Suppressor macrophage treated with lipopolysaccharide for 4 hours (primary cell): ENCODE data around the gene AVEN.
"Not testable (repeated sequence)": the region's sequence is repeated elsewhere in the genome, so short reads cannot be mapped to it uniquely, and the experiment has no call there.

Experiments used
- DNase-seq: peaks from one replicate; pipeline ENCODE4 v3.0.0-alpha.2; 2020

AVEN gene

DNA sequence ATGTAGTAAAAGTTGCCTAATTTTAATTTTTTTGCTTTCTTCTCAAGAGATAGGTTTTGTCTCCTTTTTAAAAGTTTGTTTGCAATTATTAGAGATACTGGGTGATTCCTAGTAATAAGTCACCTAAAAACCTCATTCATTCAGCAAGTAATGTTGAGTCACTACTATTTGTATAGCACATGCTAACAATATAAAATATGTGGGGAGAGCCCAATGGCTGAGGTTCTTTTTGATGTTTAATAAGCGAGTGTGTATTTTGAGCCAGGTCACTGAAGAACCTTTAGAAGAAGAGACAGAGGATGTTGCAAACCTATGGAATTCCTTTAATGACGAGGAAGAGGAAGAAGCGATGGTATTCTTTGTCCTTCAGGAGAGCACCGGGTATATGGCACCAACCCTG is 194.4 kb downstream of the AVEN start:
- DNase-seq: no peak

DNA sequence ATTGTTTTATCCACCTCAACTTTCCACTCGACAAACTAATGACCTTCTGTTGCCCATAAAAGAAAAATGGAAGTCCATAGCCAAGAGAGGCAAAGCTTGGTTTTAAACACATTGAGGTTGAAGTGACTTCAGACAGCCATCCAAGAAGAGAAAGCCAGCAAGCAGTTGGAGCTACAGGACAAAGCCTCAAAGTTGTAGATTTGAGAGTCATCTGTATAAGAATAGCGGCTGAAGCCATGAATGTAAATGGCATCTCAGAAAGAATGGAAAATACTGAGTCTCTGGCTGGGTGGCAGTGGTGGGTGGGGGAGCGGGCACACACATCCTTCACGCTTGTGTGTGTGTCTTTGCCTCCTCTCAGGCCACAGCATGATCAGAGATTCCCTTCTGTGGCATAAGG is 194.8 kb downstream of the AVEN start:
- no peak for DNase-seq

DNA sequence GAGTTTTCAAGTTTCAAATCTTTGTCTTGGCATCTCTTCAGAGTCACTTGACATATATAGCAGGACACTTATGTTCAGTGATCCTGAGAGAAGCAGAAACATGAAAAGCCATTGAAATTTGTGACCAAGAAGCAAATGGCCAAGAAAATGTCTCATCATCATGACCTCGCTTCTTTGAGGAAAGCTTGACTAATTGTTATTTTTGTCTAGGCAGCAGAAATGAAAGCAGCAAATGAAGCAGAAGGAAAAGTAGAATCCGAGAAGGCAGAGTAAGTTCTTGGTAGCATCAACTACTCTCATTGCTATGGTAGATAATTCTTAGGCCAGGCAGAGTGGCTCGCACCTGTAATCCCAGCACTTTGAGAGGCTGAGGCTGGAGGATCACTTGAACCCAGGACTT is 198.4 kb downstream of the AVEN start:
- no peak for DNase-seq

DNA sequence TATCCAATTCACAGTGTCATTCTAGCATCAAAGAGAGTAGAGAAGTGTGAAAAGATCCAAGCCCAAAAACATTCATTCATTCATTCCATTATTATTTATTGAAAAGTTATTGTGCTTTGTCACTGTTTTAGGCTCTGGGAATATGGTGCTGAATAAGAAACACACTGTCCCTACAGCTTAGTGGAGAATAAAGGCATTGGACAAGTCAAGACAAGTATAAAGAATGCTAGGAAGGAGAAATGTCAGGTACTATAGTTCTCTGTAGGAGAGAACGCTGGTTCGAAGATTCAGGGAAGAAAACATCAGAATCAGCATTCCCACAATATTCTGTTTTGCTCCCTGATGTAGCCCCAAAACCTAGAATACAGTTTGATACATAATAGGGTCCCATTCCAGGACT is 199.5 kb downstream of the AVEN start:
- DNase-seq: no peak

DNA sequence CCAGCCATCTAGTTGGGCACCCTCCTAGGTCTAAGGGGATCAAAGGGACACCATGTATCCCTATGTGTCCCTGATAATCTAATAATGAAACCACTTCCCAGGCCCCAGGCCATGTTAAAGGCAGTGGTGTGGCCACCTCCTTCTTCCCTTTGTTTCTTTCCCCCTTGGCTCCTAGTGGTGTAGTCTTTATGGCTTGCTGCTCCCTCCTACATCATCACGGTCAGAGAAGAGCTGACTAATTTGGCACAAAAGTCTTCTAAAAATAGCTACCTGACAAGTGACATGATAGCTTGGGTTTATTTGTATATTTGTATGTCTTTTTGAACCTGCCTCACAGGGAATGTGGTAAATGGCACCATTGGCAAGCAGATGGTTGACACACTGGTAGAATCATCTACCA is 201.7 kb downstream of the AVEN start:
- no peak for DNase-seq

DNA sequence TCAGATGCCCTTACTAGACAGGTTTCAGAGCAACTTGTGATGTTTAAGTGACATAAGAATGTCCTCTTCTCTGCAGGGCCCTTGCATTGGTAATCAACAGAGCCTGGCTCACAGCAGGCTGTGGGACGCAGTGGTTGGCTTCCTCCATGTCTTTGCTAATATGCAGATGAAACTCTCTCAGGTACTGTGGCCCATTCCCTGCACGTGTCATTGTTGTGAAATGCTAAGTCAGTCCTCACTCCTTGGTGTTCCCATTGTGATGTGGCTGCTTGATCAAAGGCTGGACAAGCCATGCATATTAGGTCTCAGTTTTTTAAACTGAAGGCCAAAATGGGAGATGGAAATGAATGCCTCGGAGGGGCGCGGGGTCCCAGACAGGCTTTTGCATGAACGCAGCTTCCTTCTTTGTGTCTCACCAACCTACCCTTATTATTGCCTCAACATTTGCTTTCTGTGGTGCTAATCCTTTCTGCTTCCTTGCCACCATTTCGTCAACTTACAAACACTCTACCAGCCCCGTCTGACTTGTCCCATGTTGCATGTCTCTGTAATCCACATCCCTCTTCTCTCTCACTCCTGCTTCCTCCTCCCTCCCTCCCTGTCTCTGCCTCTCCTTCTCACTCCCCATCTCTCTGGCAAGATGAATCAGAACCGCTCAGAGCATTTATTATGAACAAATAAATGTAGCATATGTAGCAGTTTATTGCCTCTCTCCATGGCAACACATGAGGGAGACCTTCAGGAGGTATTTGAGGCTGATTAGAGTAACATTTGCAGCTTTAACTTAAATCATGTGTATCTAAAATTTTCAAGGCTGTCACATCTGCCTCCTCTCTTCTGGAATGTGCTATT is 203.9 kb downstream of the AVEN start:
- DNase-seq: no peak

DNA sequence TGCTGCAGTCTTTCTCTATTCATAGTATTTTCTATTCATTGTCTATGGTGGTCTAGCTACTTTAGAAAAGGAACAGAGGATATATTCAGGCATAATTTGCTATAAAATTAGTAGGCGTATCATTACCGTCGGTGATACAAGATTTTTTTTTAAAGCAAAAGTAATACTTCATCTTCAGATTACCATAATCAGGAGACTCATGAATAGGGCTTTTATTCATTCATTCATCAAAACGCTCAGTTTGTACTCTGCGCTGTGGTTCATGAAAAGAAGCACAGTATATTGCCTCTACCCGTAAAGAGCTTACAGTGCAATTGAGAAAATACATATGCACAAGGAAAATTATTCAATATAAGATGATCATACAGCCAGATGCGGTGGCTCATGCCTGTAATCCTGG is 207.4 kb downstream of the AVEN start:
- no peak for DNase-seq

DNA sequence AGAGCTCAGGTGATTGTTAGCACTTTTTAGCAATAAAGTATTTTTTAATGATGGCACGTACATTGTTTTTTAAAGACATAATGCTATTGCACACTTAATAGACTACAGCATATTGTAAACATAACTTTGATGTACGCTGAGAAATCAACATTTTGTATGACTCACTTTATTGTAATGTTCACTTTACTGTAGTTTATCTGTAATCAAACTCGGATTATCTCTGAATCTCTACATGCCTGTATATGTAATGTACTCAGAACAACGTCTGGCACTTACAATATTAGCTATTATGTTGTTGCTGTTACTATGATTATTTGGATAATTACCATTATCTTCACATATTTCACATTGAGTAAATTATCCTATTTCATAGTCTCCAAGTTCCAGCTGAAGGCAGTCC is 208.7 kb downstream of the AVEN start:
- DNase-seq: no peak

DNA sequence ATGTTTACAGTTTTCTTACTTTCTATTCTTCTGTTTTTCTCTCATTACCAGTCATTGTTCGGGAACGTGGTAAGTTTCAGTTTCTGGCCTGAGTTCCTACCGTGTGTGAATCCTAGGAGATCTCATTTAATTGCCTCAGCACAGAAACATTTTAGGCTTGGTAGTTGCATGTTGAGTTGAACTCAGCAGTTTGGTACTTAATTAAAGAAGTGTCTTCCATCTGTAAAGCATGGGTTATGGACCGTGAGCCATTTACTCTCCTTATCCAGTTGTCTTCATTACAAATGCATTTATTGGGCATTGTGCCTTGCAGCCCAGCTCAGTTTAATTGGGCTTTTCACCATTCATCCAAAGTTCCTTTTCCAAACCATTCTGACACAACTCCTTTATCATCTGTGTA is 212.8 kb downstream of the AVEN start:
- no peak for DNase-seq

DNA sequence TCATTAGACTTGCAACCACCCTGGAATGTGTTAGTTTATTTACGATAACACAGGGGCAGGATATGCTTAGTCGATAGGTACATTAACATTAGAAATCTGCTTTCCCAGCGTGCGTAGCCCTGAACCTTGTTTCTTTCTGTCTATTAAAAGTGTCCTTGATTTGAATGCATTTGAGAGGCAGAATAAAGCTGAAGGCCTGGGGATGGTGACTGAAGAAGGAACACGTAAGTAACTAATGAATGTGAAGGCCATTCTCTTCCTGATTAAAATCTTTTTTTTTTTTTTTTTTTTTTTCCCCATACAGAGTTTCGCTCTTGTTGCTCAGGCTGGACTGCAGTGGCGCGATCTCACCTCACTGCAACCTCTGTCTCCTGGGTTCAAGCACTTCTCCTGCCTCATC is 213.6 kb downstream of the AVEN start:
- DNase-seq: no peak

DNA sequence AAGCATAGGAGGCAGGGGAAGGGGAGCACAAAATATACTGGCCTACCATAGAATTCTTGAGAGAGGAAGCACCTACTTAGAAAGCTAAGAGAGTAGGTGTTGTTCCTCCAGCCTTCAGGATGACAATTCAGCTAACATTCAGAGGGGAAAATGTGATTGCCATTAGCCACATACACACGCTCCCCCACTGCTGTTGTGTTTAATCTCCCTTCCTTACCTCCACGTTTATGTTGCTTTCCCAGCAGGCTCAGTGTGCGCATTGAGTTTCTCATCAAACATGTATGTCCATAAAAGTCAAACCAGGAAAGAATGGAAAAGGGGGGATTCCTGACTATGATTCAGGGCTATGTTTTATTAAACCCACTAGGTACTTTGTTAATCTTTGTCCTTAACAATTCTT is 215.9 kb downstream of the AVEN start:
- no peak for DNase-seq

DNA sequence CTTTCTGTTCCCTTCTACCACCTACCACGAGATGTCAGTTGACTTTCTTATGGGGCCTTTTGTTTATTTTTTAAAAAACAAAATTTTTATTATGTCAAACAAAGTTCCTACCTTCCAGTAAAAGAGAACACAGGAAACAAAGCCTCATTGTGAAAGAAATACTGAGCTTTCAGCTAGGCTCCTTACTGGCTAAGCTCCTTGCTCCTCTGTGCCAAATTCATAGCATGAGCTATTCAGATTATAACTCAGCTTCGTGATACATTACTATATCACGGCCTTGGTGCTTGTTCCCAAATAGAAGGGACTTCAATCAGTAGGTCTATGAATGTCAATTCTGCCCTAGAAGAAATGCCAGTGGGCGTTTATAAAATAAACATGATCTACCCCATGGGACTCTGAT is 216.5 kb downstream of the AVEN start:
- no peak for DNase-seq

DNA sequence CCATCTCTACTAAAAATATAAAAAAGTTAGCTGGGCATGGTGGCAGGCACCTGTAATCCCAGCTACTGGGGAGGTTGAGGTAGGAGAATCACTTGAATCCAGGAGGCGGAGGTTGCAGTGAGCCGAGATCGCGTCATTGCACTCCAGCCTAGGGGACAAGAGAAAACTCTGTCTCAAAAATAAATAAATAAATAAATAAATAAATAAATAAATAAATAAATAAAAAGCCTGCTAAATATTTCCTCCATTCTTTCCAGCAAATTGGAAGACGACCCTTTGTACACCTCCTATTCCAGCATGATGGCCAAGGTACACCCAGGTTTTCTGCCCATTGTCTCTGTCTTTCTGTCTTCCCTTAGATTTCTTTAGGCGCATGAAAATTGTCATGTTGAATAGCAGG is 219.5 kb downstream of the AVEN start:
- DNase-seq: not testable (repeated sequence)
